Endothelial cell of umbilical vein (primary cell): Measurements from ENCODE around the gene WWC1. TPM values are rescaled to one million over a fixed set of nuclear protein-coding genes. Genes with fewer than 3 reads are reported as not detected.

Source experiments
- BruUV-seq: library from RNA; stranded (reverse); fragments of 400-500 nt; replicated peaks from 2 replicates; lab custom pipeline; 2021; lab: Mats Ljungman, UMichigan
- CTCF ChIA-PET: fragments of 300-600, 350-600 bp; sonication (Branson Sonifier 250); formaldehyde crosslinking; loops from one replicate; lab custom pipeline; 2021; ENCODE audit warnings: antibody characterized with exemption, inconsistent platforms; lab: Charles Lee
- POLR2A ChIA-PET: fragments of 300-600, 350-600 bp; sonication (Branson Sonifier 250); formaldehyde crosslinking; loops from one replicate; lab custom pipeline; 2021; ENCODE audit warnings: antibody characterized with exemption, inconsistent platforms; lab: Charles Lee
- DNase-seq: peaks from one replicate; pipeline ENCODE4 v3.0.0-alpha.2; 2011; ENCODE audit warnings: low read depth, low spot score
- FAIRE-seq: peaks from 2 replicates; lab custom pipeline; 2011; peaks lifted over from hg19 to GRCh38; lab: Jason Lieb, UNC
- H2AFZ ChIP-seq: 2 replicates; pipeline ENCODE4 v1.6.0; 2012; ENCODE audit warnings: low read depth, low read length, control low read depth, inconsistent platforms
- H3K27ac ChIP-seq: 2 replicates; pipeline ENCODE4 v1.5.1; 2011; ENCODE audit warnings: low read depth, mild to moderate bottlenecking, control low read depth, low read length, moderate library complexity; ENCODE audit not compliant: insufficient read depth
- H3K27me3 ChIP-seq, 2 experiments: 2 replicates each; pipeline versions ENCODE4 v1.6.0 to v1.6.1; 2011; ENCODE audit warnings: low read length in 2 of 2, mixed read lengths in 1 of 2; ENCODE audit not compliant: control insufficient read depth in 2 of 2, insufficient read depth in 2 of 2
- H3K36me3 ChIP-seq, 2 experiments: 2 replicates in 1 of 2; 3 replicates in 1 of 2; pipeline ENCODE4 v1.5.1; 2011; ENCODE audit warnings: low read length in 2 of 2, mild to moderate bottlenecking in 1 of 2, moderate library complexity in 1 of 2; ENCODE audit not compliant: control insufficient read depth in 2 of 2, insufficient read depth in 2 of 2; ENCODE audit errors: extremely low read depth in 1 of 2
- H3K4me1 ChIP-seq: 3 replicates; pipeline ENCODE4 v1.5.1; 2011; ENCODE audit warnings: mild to moderate bottlenecking, low read length; ENCODE audit not compliant: control insufficient read depth, insufficient read depth; ENCODE audit errors: extremely low read depth
- H3K4me2 ChIP-seq: 2 replicates; pipeline ENCODE4 v1.6.1; 2011; ENCODE audit warnings: low read length, control low read depth, mixed read lengths; ENCODE audit not compliant: insufficient read depth
- H3K4me3 ChIP-seq, 3 experiments: fragments of 200-600 bp in 1 of 3; sonication (generic), shearing (Covaris generic) in 1 of 3; replicated peaks in 1 of 3; 2 replicates each; pipeline ENCODE4 v1.5.1; 2011 to 2016; ENCODE audit warnings: control low read depth in 3 of 3, low read length in 3 of 3, mild to moderate bottlenecking in 2 of 3, inconsistent platforms in 1 of 3, low read depth in 1 of 3, moderate library complexity in 1 of 3; ENCODE audit not compliant: insufficient read depth in 1 of 3
- H3K79me2 ChIP-seq: 2 replicates; pipeline ENCODE4 v1.6.0; 2012; ENCODE audit warnings: low read length, inconsistent platforms; ENCODE audit not compliant: control insufficient read depth, insufficient read depth
- H3K9ac ChIP-seq: replicated peaks from 2 replicates; pipeline ENCODE3; 2011; ENCODE audit warnings: low read length, control low read depth; ENCODE audit not compliant: insufficient read depth; ENCODE audit errors: extremely low read depth
- H3K9me1 ChIP-seq: replicated peaks from 3 replicates; pipeline ENCODE4 v1.6.0; 2011; ENCODE audit warnings: mild to moderate bottlenecking, low read length; ENCODE audit not compliant: control insufficient read depth, insufficient read depth; ENCODE audit errors: extremely low read depth
- H3K9me3 ChIP-seq: replicated peaks from 2 replicates; pipeline ENCODE4 v1.5.1; 2012; ENCODE audit warnings: low read length, inconsistent platforms; ENCODE audit not compliant: control insufficient read depth, insufficient read depth
- H4K20me1 ChIP-seq: replicated peaks from 2 replicates; pipeline ENCODE3; 2011; ENCODE audit warnings: mild to moderate bottlenecking, low read length; ENCODE audit not compliant: control insufficient read depth, insufficient read depth; ENCODE audit errors: extremely low read depth
- EZH2 ChIP-seq: IDR thresholded peaks from 2 replicates; pipeline ENCODE4 v1.6.1; 2012; ENCODE audit warnings: borderline replicate concordance, low read depth, mild to moderate bottlenecking, moderate library complexity, low read length, inconsistent platforms; ENCODE audit not compliant: severe bottlenecking
- FOS ChIP-seq: IDR thresholded peaks from 2 replicates; pipeline ENCODE4 v1.6.1; 2011; ENCODE audit warnings: mild to moderate bottlenecking, low read length, moderate library complexity, borderline replicate concordance; ENCODE audit not compliant: insufficient read depth
- GATA2 ChIP-seq: IDR thresholded peaks from 2 replicates; pipeline ENCODE4 v1.7.0; 2011; ENCODE audit warnings: low read depth, mild to moderate bottlenecking, moderate library complexity, mixed read lengths, low read length; ENCODE audit not compliant: insufficient read length, insufficient read depth
- JUN ChIP-seq: IDR thresholded peaks from 2 replicates; pipeline ENCODE4 v1.6.1; 2011; ENCODE audit warnings: borderline replicate concordance, low read depth; ENCODE audit not compliant: insufficient read length, insufficient read depth
- MAX ChIP-seq: IDR thresholded peaks from 2 replicates; pipeline ENCODE4 v1.6.1; 2011; ENCODE audit not compliant: insufficient read depth, insufficient read length
- MYC ChIP-seq: IDR thresholded peaks from one replicate; pipeline ENCODE4 v1.6.1; 2011; ENCODE audit warnings: mild to moderate bottlenecking, low read depth, low read length
- POLR2A ChIP-seq: IDR thresholded peaks from 2 replicates; pipeline ENCODE4 v1.6.1; 2012; ENCODE audit warnings: low read depth, mild to moderate bottlenecking, control low read depth, low read length
- POLR2AphosphoS5 ChIP-seq: IDR thresholded peaks from 2 replicates; pipeline ENCODE4 v1.6.1; 2012; ENCODE audit warnings: low read depth, mild to moderate bottlenecking, control low read depth, low read length, moderate library complexity; ENCODE audit not compliant: insufficient read depth
- dilution Hi-C: fragments of 300-500 bp; cut with MboI; formaldehyde crosslinking; loops from one replicate; pipeline ENCODE4 v1.15.0; 2019; ENCODE audit warnings: low sequenced_read_pairs; ENCODE audit not compliant: extremely low pct_ligation_motif_present
- intact Hi-C: fragments of 100-400 bp; cut with micrococcal nuclease; formaldehyde crosslinking; loops from one replicate; pipeline ENCODE4 v1.10.0; 2022
- polyA plus RNA-seq, 4 experiments: library from polyadenylated mRNA; depleted of rRNA in 3 of 4; stranded (reverse) in 3 of 4; unstranded in 1 of 4; fragments of >200 nt; gene quantifications; 2 replicates each; pipeline versions ENCODE4 v1.2.1 to v1.2.3, GENCODE V29; 2011 to 2012; ENCODE audit warnings: missing spikeins in 1 of 4
- total RNA-seq: library from RNA; stranded (reverse); gene quantifications from 2 replicates; pipeline ENCODE4 v1.2.3, GENCODE V29; 2021
- TF ChIP-seq, protein P1 (sequence below), 2 donors: IDR thresholded peaks; 1 replicate in 1 of 2; 2 replicates in 1 of 2; pipeline ENCODE4 v1.5.1; 2011; ENCODE audit warnings: low read length in 2 of 2, mild to moderate bottlenecking in 2 of 2, moderate library complexity in 2 of 2, control low read depth in 1 of 2, inconsistent platforms in 1 of 2, low read depth in 1 of 2; ENCODE audit not compliant: insufficient read depth in 1 of 2; ENCODE audit errors: extremely low read depth in 1 of 2

The WWC1 gene
- total and polyA plus RNA-seq, 2 donors (not counting 3 experiments of a cell fraction or from before 2014, with no cell fraction given), result 0.03 to 0.91 TPM

DNA sequence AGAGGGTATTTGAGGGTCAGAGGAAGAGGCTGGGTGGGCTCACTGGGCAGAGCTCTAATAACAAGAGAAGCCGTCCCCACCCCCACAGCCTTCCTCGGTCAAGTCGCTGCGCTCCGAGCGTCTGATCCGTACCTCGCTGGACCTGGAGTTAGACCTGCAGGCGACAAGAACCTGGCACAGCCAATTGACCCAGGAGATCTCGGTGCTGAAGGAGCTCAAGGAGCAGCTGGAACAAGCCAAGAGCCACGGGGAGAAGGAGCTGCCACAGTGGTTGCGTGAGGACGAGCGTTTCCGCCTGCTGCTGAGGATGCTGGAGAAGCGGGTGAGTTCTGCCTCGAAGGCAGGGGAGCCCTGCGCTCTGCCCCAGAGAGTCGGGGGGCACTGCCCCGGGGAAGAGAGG lies 173.2 kb downstream of the WWC1 start:
- CTCF ChIA-PET, result no interaction called here
- no peak overlapping the region for H3K4me2 ChIP-seq

DNA sequence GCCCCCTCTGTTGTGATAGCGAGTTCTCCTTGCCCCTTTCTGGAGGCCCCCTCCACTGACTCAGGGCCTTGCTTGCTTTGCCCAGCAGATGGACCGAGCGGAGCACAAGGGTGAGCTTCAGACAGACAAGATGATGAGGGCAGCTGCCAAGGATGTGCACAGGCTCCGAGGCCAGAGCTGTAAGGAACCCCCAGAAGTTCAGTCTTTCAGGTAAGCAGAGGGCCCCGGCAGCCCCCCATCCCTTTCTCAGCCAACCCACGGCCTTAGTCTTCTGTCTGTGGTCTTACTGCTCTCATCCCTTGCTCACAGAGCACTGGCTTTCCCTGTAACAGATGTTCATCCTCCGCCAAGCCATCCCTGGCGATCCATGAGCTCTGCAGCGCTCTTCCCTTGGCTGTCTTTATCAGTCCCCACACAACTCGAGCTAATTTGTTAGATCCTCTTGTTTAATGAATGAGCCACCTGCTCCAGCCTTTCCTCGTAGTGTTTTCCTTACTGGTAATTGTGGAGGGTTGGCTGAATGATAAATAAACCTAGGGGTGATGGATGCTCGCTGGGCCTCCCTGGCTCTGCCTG lies 176.4 kb downstream of the WWC1 start:
- H2AFZ ChIP-seq, result no peak overlapping the region
- H3K27me3 ChIP-seq, result peaks cover 0 to 2% of the 10 kb centered on the region in 2 experiments
- TF ChIP-seq, protein P1, sequence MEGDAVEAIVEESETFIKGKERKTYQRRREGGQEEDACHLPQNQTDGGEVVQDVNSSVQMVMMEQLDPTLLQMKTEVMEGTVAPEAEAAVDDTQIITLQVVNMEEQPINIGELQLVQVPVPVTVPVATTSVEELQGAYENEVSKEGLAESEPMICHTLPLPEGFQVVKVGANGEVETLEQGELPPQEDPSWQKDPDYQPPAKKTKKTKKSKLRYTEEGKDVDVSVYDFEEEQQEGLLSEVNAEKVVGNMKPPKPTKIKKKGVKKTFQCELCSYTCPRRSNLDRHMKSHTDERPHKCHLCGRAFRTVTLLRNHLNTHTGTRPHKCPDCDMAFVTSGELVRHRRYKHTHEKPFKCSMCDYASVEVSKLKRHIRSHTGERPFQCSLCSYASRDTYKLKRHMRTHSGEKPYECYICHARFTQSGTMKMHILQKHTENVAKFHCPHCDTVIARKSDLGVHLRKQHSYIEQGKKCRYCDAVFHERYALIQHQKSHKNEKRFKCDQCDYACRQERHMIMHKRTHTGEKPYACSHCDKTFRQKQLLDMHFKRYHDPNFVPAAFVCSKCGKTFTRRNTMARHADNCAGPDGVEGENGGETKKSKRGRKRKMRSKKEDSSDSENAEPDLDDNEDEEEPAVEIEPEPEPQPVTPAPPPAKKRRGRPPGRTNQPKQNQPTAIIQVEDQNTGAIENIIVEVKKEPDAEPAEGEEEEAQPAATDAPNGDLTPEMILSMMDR (IDR thresholded peaks at IDR 0.05; ENCODE audit: extremely low read depth in 1 of 2, insufficient read depth in 1 of 2, low read depth in 1 of 2, low read length in 2 of 2), result no peak
- TF ChIP-seq GATA2, result no peak
- TF ChIP-seq FOS, result no peak
- TF ChIP-seq JUN, result no peak
- TF ChIP-seq MAX, result no peak
- TF ChIP-seq MYC, result no peak
- no peak for TF ChIP-seq POLR2A
- TF ChIP-seq EZH2, result no peak
- no peak for TF ChIP-seq POLR2AphosphoS5
- DNase-seq (no peak), FAIRE-seq (no peak)
- no peaks in the 10 kb centered on the region for H3K9me1 ChIP-seq
- ChIA-PET POLR2A (no interaction called here), CTCF (no interaction called here)
- no peaks in the 10 kb centered on the region for H3K79me2 ChIP-seq
- H3K27ac ChIP-seq, result no peak overlapping the region
- no peaks in the 10 kb centered on the region for H3K9me3 ChIP-seq
- H3K36me3 ChIP-seq, result no peaks in the 10 kb centered on the region
- H4K20me1 ChIP-seq, result no peaks in the 10 kb centered on the region
- H3K9ac ChIP-seq, result no peak overlapping the region
- BruUV-seq, result no TSS peak
- intact Hi-C loops, result no loop called here
- dilution Hi-C loops, result no loop called here
- H3K4me3 ChIP-seq, result no peak overlapping the region
- H3K4me1 ChIP-seq, result no peaks in the 10 kb centered on the region
- no peak overlapping the region for H3K4me2 ChIP-seq

More for the DNA sequence above, 173.2 kb downstream of the WWC1 start:
- H3K4me3 ChIP-seq, result no peak overlapping the region
- no peak overlapping the region for H3K27ac ChIP-seq
- H3K27me3 ChIP-seq, result no peaks in the 10 kb centered on the region
- dilution Hi-C loops (no loop called here), intact Hi-C loops (no loop called here)
- POLR2A ChIA-PET, result no interaction called here
- H3K4me1 ChIP-seq, result no peaks in the 10 kb centered on the region
- no peaks in the 10 kb centered on the region for H3K9me1 ChIP-seq
- H3K9ac ChIP-seq, result no peak overlapping the region
- H2AFZ ChIP-seq, result no peak overlapping the region
- no peak for FAIRE-seq
- no peak for DNase-seq
- TF ChIP-seq JUN (no peak), MAX (no peak), POLR2A (no peak)
- no TSS peak for BruUV-seq
- H3K9me3 ChIP-seq, result no peaks in the 10 kb centered on the region
- no peaks in the 10 kb centered on the region for H3K79me2 ChIP-seq
- no peaks in the 10 kb centered on the region for H4K20me1 ChIP-seq
- no peaks in the 10 kb centered on the region for H3K36me3 ChIP-seq
